HCT116 (cell line): Measurements from ENCODE around the gene AOC3.

Experiments
- ATF3 ChIP-seq: IDR thresholded peaks from 2 replicates; pipeline ENCODE4 v1.6.1; 2012
- CTCF ChIP-seq, 3 experiments: fragments of 200-600 bp in 1 of 3; sonication (generic) in 1 of 3; IDR thresholded peaks in 2 of 3; conservative IDR thresholded peaks in 1 of 3; 2 replicates each; pipeline ENCODE4 v1.5.1; 2012 to 2017; ENCODE audit warnings: low read depth in 2 of 3, low read length in 2 of 3, antibody characterized with exemption in 1 of 3, borderline replicate concordance in 1 of 3, control low read depth in 1 of 3, mild to moderate bottlenecking in 1 of 3, mixed read lengths in 1 of 3, mixed run types in 1 of 3, moderate library complexity in 1 of 3; ENCODE audit not compliant: insufficient read depth in 1 of 3
- POLR2A ChIP-seq: IDR thresholded peaks from 2 replicates; pipeline ENCODE4 v1.7.0; 2011; ENCODE audit warnings: borderline replicate concordance; ENCODE audit not compliant: insufficient read depth, insufficient read length; ENCODE audit errors: extremely low read depth
- RAD21 ChIP-seq: IDR thresholded peaks from 2 replicates; pipeline ENCODE4 v1.6.1; 2012; ENCODE audit warnings: low read depth, mild to moderate bottlenecking
- SP1 ChIP-seq: IDR thresholded peaks from 2 replicates; pipeline ENCODE4 v1.6.1; 2012; ENCODE audit warnings: low read depth

GRCh38 chr17:42804918-42805367, 46.1 kb upstream of the AOC3 start:
- TF ChIP-seq SP1 (no peak), CTCF (IDR thresholded peaks at IDR 0.05 in 2 of 3, conservative IDR thresholded peaks at IDR 0.05 in 1 of 3; ENCODE audit: borderline replicate concordance in 1 of 3, insufficient read depth in 1 of 3, low read depth in 2 of 3, low read length in 2 of 3) (no peak), RAD21 (no peak), ATF3 (no peak), POLR2A (no peak)
